ENCODE data around the gene LGALSL.

Gene LGALSL

GRCh38 chr2:64474121-64474571 is 20.2 kb downstream of the LGALSL start:
- DNase-seq: no peak

GRCh38 chr2:64474636-64475035 is 20.7 kb downstream of the LGALSL start:
- DNase-seq: no peak

- DNase-seq: no peak
These were observed 23.1 kb downstream of the LGALSL start for GRCh38 chr2:64477037-64477436.

- no peak for DNase-seq
These were observed 24.0 kb downstream of the LGALSL start for GRCh38 chr2:64477979-64478378.

GRCh38 chr2:64478502-64479230 is 24.7 kb downstream of the LGALSL start:
- no peak for DNase-seq

GRCh38 chr2:64479259-64480117 is 25.5 kb downstream of the LGALSL start:
- no peak for DNase-seq

GRCh38 chr2:64481665-64482064 is 27.7 kb downstream of the LGALSL start:
- DNase-seq: no peak

GRCh38 chr2:64482243-64482642 is 28.3 kb downstream of the LGALSL start:
- DNase-seq: no peak

GRCh38 chr2:64482765-64483504 is 29.0 kb downstream of the LGALSL start:
- DNase-seq: no peak

GRCh38 chr2:64485331-64485730 is 31.4 kb downstream of the LGALSL start:
- no peak for DNase-seq

- DNase-seq: no peak
These were observed 32.0 kb downstream of the LGALSL start for GRCh38 chr2:64485961-64486360.

GRCh38 chr2:64487256-64488049 is 33.5 kb downstream of the LGALSL start:
- no peak for DNase-seq

GRCh38 chr2:64488050-64488974 is 34.4 kb downstream of the LGALSL start:
- peak; percentile 26 for DNase-seq

- no peak for DNase-seq
These were observed 35.3 kb downstream of the LGALSL start for GRCh38 chr2:64489081-64489751.

- DNase-seq: no peak
These were observed 37.5 kb downstream of the LGALSL start for GRCh38 chr2:64491426-64491825.

- DNase-seq: no peak
These were observed 38.3 kb downstream of the LGALSL start for GRCh38 chr2:64492272-64492671.

- no peak for DNase-seq
These were observed 38.9 kb downstream of the LGALSL start for GRCh38 chr2:64492821-64493220.

GRCh38 chr2:64493788-64494187 is 39.8 kb downstream of the LGALSL start:
- DNase-seq: no peak

GRCh38 chr2:64498438-64498837 is 44.5 kb downstream of the LGALSL start:
- no peak for DNase-seq

GRCh38 chr2:64500549-64500948 is 46.6 kb downstream of the LGALSL start:
- DNase-seq: no peak

GRCh38 chr2:64501946-64502345 is 48.0 kb downstream of the LGALSL start:
- no peak for DNase-seq

Measured in SHP77 treated with DMSO at 0.1 percent for 48 hours (cell line).